ENCODE measurements around the gene SPEF2.
"Not testable (repeated sequence)": the region's sequence is repeated elsewhere in the genome, so short reads cannot be mapped to it uniquely, and the experiment has no call there.

Gene SPEF2

GRCh38 chr5:35672296-35672655 is 54.6 kb downstream of the SPEF2 start:
- H3K4me1 ChIP-seq (ENCODE audit: insufficient read depth, low read length); H3K36me3 ChIP-seq (ENCODE audit: insufficient read depth, low read length); H3K9ac ChIP-seq (ENCODE audit: low read depth, low read length); H3K9me3 ChIP-seq (ENCODE audit: control insufficient read depth, insufficient read depth, low read length): not testable (repeated sequence)

GRCh38 chr5:35672995-35673394 is 55.3 kb downstream of the SPEF2 start:
- no peaks in the 10 kb centered on the region for H3K36me3 ChIP-seq (ENCODE audit: insufficient read depth, low read length)
- H3K9ac ChIP-seq (ENCODE audit: low read depth, low read length) = no peak overlapping the region
- no peaks in the 10 kb centered on the region for H3K9me3 ChIP-seq (ENCODE audit: control insufficient read depth, insufficient read depth, low read length)
- no peaks in the 10 kb centered on the region for H3K4me1 ChIP-seq (ENCODE audit: insufficient read depth, low read length)

GRCh38 chr5:35674049-35674448 is 56.4 kb downstream of the SPEF2 start:
- H3K36me3 ChIP-seq (ENCODE audit: insufficient read depth, low read length) = no peaks in the 10 kb centered on the region
- H3K9ac ChIP-seq (ENCODE audit: low read depth, low read length) = no peak overlapping the region
- H3K4me1 ChIP-seq (ENCODE audit: insufficient read depth, low read length) = no peaks in the 10 kb centered on the region
- no peaks in the 10 kb centered on the region for H3K9me3 ChIP-seq (ENCODE audit: control insufficient read depth, insufficient read depth, low read length)

- no peaks in the 10 kb centered on the region for H3K4me1 ChIP-seq (ENCODE audit: insufficient read depth, low read length)
- H3K9me3 ChIP-seq (ENCODE audit: control insufficient read depth, insufficient read depth, low read length) = no peaks in the 10 kb centered on the region
- no peaks in the 10 kb centered on the region for H3K36me3 ChIP-seq (ENCODE audit: insufficient read depth, low read length)
- H3K9ac ChIP-seq (ENCODE audit: low read depth, low read length) = no peak overlapping the region
Measured at GRCh38 chr5:35675392-35675791, 57.7 kb downstream of the SPEF2 start.

GRCh38 chr5:35677878-35678277 is 60.2 kb downstream of the SPEF2 start:
- Histone ChIP-seq H3K9me3 (ENCODE audit: control insufficient read depth, insufficient read depth, low read length) (no peaks in the 10 kb centered on the region), H3K9ac (ENCODE audit: low read depth, low read length) (no peak overlapping the region), H3K36me3 (ENCODE audit: insufficient read depth, low read length) (no peaks in the 10 kb centered on the region), H3K4me1 (ENCODE audit: insufficient read depth, low read length) (no peaks in the 10 kb centered on the region)

GRCh38 chr5:35678661-35679060 is 61.0 kb downstream of the SPEF2 start:
- Histone ChIP-seq H3K9ac (ENCODE audit: low read depth, low read length) (no peak overlapping the region), H3K36me3 (ENCODE audit: insufficient read depth, low read length) (no peaks in the 10 kb centered on the region), H3K4me1 (ENCODE audit: insufficient read depth, low read length) (no peaks in the 10 kb centered on the region), H3K9me3 (ENCODE audit: control insufficient read depth, insufficient read depth, low read length) (no peaks in the 10 kb centered on the region)

- no peaks in the 10 kb centered on the region for H3K36me3 ChIP-seq (ENCODE audit: insufficient read depth, low read length)
- no peaks in the 10 kb centered on the region for H3K4me1 ChIP-seq (ENCODE audit: insufficient read depth, low read length)
- H3K9ac ChIP-seq (ENCODE audit: low read depth, low read length) = no peak overlapping the region
- H3K9me3 ChIP-seq (ENCODE audit: control insufficient read depth, insufficient read depth, low read length) = no peaks in the 10 kb centered on the region
Measured at GRCh38 chr5:35679357-35679756, 61.7 kb downstream of the SPEF2 start.

- H3K9me3 ChIP-seq (ENCODE audit: control insufficient read depth, insufficient read depth, low read length) = no peaks in the 10 kb centered on the region
- H3K36me3 ChIP-seq (ENCODE audit: insufficient read depth, low read length) = no peaks in the 10 kb centered on the region
- no peak overlapping the region for H3K9ac ChIP-seq (ENCODE audit: low read depth, low read length)
- no peaks in the 10 kb centered on the region for H3K4me1 ChIP-seq (ENCODE audit: insufficient read depth, low read length)
Measured at GRCh38 chr5:35681911-35682310, 64.2 kb downstream of the SPEF2 start.

GRCh38 chr5:35683466-35683865 is 65.8 kb downstream of the SPEF2 start:
- Histone ChIP-seq H3K4me1 (ENCODE audit: insufficient read depth, low read length) (no peaks in the 10 kb centered on the region), H3K36me3 (ENCODE audit: insufficient read depth, low read length) (no peaks in the 10 kb centered on the region), H3K9ac (ENCODE audit: low read depth, low read length) (no peak overlapping the region), H3K9me3 (ENCODE audit: control insufficient read depth, insufficient read depth, low read length) (no peaks in the 10 kb centered on the region)

GRCh38 chr5:35685161-35685560 is 67.5 kb downstream of the SPEF2 start:
- no peaks in the 10 kb centered on the region for H3K4me1 ChIP-seq (ENCODE audit: insufficient read depth, low read length)

GRCh38 chr5:35687961-35688360 is 70.3 kb downstream of the SPEF2 start:
- Histone ChIP-seq H3K9me3 (ENCODE audit: control insufficient read depth, insufficient read depth, low read length) (no peaks in the 10 kb centered on the region), H3K9ac (ENCODE audit: low read depth, low read length) (no peak overlapping the region), H3K4me1 (ENCODE audit: insufficient read depth, low read length) (no peaks in the 10 kb centered on the region), H3K36me3 (ENCODE audit: insufficient read depth, low read length) (no peaks in the 10 kb centered on the region)

More at GRCh38 chr5:35685161-35685560, 67.5 kb downstream of the SPEF2 start:
- Histone ChIP-seq H3K9ac (ENCODE audit: low read depth, low read length) (no peak overlapping the region), H3K9me3 (ENCODE audit: control insufficient read depth, insufficient read depth, low read length) (no peaks in the 10 kb centered on the region), H3K36me3 (ENCODE audit: insufficient read depth, low read length) (no peaks in the 10 kb centered on the region)

- no peak overlapping the region for H3K9ac ChIP-seq (ENCODE audit: low read depth, low read length)
Measured at GRCh38 chr5:35694481-35694880, 76.8 kb downstream of the SPEF2 start.

GRCh38 chr5:35698047-35698808 is 80.6 kb downstream of the SPEF2 start:
- Histone ChIP-seq H3K9me3 (ENCODE audit: control insufficient read depth, insufficient read depth, low read length) (no peaks in the 10 kb centered on the region), H3K4me1 (ENCODE audit: insufficient read depth, low read length) (no peaks in the 10 kb centered on the region), H3K36me3 (ENCODE audit: insufficient read depth, low read length) (no peaks in the 10 kb centered on the region), H3K9ac (ENCODE audit: low read depth, low read length) (no peak overlapping the region)

More at GRCh38 chr5:35694481-35694880, 76.8 kb downstream of the SPEF2 start:
- Histone ChIP-seq H3K9me3 (ENCODE audit: control insufficient read depth, insufficient read depth, low read length) (no peaks in the 10 kb centered on the region), H3K4me1 (ENCODE audit: insufficient read depth, low read length) (no peaks in the 10 kb centered on the region), H3K36me3 (ENCODE audit: insufficient read depth, low read length) (no peaks in the 10 kb centered on the region)

GRCh38 chr5:35707659-35708058 is 90.0 kb downstream of the SPEF2 start:
- Histone ChIP-seq H3K9ac (ENCODE audit: low read depth, low read length) (no peak overlapping the region), H3K9me3 (ENCODE audit: control insufficient read depth, insufficient read depth, low read length) (no peaks in the 10 kb centered on the region), H3K4me1 (ENCODE audit: insufficient read depth, low read length) (no peaks in the 10 kb centered on the region), H3K36me3 (ENCODE audit: insufficient read depth, low read length) (no peaks in the 10 kb centered on the region)

- Histone ChIP-seq H3K9ac (ENCODE audit: low read depth, low read length) (no peak overlapping the region), H3K4me1 (ENCODE audit: insufficient read depth, low read length) (no peaks in the 10 kb centered on the region), H3K9me3 (ENCODE audit: control insufficient read depth, insufficient read depth, low read length) (no peaks in the 10 kb centered on the region), H3K36me3 (ENCODE audit: insufficient read depth, low read length) (no peaks in the 10 kb centered on the region)
Measured at GRCh38 chr5:35709688-35710087, 92.0 kb downstream of the SPEF2 start.

Data from ES-I3 (cell line).